RPMI7951 (cell line): ENCODE results near the gene PLIN1. TPM values are rescaled to one million over a fixed set of nuclear protein-coding genes. Genes with fewer than 3 reads are reported as not detected.

Experiments used
- DNase-seq: peaks from one replicate; pipeline ENCODE4 v3.0.0-alpha.2; 2012; ENCODE audit warnings: low read depth
- total RNA-seq: library from RNA; depleted of rRNA; stranded (reverse); fragments of >200 nt; shearing (Covaris generic); gene quantifications from 2 replicates; pipeline ENCODE4 v1.2.3, GENCODE V29; 2014

Gene PLIN1
- total RNA-seq, 1 experiment from 2014 or later: not detected

DNA sequence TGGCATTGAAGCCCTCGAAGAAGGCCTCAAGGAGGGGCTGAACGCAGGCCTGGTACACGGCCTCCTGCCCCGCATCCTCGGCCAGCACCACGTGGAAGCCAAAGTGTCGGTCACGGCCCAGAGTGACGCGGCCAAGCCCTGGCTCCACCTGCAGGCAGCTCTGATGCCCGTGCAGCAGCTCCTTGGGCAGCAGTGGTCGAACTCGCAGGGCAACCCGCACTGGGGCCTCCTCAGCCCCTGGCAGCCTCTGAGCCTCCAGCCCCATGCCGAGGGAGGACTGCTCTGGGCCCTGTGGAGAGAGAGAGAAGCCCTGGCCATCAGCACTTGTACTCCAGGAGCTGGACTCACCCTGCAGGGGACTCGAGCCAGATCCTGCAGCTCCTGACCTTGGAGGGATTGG is 26.5 kb downstream of the PLIN1 start:
- DNase-seq: no peak

DNA sequence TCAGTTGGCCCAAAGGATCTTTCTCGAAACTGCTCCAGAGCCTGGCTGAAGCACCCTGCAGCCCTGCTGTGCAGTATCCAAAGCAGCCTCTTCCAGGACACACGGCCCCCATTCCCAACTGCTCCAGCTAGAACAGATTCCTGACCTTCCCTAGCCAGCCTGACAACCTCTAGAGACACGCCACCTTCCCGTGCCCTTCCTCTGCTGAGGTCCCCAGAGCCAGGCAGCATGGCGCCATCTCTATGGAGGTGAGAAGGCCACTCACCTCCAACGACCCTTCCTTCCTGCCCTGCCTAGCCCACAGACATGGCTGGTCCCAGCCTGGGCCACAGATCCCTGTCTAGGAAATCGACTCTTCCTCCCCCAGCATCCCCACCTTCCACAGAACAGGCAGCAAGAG is 27.0 kb downstream of the PLIN1 start:
- DNase-seq: no peak

DNA sequence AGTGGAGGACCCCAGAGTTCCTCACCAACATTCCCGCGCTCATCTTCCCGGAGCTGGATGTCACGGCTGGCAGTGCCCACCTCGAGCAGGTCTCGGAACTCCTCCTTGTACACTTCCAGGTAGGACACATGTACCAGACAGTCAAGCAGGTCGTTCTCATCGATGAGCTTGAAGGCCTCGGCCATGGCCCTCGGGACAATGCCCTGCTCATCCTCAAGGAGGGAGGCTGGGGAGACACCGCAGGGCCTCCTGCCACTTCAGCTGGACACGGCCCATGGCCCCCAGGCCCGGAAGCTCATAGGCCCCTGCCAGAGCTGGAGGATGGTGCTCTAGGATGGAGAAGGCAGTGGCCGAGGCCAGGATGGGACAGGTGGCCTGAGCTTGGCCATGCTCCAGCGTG is 29.5 kb downstream of the PLIN1 start:
- DNase-seq: no peak

DNA sequence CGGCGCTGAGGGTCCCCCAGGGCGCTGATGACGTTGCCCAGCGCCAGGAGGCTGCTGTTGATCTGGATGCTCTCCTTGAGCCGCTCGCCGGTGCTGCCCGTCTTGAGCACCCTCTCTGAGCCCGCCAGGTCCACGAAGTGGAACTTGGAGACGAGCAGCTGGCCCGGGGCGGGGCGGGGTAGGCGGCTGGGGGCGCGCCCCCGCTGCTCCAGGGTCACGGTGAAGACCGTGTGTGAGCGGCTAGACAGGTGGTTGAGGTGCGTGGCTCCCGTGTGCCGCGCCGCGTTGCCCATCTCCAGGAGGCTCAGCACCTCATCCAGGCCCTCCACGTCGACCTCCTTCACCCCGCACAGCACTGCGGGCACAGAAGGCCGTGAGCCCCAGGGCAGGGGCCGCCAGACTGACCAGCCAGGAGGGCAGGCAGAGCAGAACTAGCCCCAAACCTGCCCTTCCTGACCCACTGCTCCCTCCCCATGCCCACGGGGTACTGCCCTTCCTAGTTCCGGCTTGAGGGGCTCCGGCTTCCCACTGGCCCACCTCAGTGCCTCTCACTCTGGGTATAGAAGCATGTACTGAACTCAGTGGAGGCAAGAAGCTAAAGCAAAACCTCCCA is 30.0 kb downstream of the PLIN1 start:
- no peak for DNase-seq

DNA sequence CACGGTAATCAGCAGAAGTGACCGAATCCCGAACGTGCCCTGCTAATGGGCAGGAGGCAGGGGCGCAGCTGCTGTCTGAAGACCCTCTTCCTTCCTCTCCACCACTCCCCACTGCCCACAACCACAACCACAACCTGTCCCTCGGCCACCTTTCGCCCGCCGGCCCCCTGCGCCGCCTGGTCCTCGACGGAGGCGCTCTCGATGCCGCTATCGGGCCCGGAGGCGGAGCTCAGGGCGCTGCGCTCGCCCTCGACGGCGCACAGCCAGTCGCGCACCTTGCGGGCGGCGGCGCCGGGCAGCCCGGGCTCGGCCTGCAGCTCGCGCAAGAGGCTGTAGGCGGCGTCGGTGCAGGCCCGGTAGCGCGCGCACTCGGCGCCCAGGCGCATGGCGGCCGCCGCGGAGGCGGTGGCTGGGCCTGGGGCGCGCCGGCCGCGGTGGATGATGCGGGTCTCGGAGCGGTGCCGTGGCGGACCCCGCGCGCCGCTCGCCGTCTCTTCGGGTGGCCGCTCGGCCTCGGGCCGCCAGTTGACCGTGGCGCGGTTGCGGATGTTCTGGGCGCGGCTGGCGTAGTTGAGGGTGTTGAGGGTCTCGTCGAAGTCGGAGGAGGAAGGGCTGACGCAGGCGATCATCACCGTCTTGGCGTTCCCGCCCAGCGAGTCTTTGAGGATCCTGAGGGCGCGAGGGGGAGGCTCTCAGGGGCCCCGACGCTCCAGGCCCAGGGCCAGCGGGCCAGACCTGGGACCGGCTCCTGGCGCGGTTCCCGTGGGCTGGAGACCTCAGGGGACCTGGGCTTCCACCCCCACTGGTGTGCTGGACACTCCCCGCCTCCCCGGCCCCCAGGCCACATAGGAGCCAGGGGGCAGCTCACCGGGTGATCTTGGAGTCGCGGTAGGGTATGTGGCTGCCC is 30.8 kb downstream of the PLIN1 start:
- DNase-seq: no peak

DNA sequence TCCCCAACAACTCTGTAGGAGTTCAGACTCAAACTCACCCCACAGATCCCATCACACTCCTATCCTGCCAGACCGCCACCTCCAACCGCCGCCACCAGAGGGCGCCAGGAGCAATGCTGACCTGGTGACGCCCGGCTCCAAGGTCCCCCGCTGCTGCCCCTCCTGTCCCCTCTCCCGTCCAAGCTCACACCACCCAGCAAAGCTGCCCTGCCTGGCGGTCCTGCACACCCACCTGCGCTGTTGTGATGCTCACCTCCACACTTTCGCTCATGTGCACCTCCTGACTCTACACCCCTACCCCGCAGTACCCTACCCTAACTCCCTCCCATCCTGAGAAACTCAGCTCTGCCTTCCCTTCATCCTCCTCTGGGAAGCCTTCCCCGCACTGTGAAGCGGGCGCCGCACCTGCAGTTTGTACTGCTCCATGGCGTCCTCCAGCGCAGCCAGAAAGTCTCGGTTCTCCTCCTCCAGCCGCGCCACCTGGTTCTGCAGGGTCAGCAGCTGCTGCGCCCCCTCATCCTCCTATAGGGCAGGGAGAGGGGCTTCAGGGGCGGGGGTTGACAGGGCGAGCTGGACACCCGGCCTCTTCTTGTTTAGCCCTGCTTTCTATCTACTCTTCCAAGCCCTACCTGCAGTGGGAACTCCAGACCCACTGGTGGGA is 31.8 kb downstream of the PLIN1 start:
- peak; percentile 58 for DNase-seq

DNA sequence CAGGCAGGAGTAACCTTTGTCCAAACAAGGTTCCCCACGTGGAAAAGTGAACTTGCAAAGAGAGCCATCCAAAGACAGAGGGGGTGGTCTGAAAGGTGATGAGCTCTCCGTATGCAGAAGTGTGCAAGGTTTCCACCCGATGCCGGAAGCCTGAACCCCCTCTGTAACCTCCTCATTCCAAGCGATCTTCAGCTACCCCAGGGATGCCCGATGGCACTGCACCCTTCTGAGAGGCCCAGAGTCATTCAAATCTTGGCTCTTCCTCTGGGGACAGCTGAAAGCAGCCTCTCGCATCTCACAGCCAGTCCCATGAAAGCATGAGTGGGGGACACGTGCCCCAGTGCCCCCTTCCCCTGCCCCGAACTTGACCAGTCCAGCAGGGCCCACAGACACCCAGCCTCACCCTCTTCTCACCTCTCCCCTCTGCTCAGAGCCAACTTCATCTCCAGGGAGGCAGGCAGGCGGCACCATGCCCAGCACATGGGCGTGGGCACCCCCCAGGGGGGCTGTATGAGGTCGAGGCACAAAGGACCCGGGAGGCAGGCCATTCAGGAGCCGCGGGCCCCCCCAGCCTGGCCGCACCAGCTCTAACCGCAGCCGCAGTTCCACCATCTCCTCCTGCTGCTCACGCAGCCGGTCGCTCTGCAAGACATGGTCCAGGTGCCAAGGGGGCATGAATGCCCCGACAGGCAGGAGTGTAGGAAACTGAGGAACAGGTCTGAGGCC is 32.6 kb downstream of the PLIN1 start:
- no peak for DNase-seq

DNA sequence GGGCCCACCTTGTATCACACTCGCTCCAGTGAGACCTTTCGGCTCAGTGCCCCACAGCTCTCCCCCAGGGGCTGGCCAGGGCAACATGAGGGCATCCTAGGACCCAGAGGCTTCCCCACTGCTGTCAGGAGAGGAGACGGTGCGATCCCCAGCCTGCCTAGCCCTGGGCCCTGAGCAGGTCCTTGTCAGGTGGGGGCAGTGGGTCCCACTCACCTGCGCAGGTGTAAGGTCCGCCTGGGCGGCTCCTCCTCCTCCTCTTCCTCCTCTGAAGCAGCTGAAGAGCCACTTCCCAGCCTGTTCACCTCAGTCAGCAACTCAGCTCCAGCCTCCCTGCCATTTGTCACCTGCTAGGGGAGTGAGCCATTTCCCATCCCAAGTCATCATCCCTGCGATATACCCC is 33.5 kb downstream of the PLIN1 start:
- DNase-seq: no peak

DNA sequence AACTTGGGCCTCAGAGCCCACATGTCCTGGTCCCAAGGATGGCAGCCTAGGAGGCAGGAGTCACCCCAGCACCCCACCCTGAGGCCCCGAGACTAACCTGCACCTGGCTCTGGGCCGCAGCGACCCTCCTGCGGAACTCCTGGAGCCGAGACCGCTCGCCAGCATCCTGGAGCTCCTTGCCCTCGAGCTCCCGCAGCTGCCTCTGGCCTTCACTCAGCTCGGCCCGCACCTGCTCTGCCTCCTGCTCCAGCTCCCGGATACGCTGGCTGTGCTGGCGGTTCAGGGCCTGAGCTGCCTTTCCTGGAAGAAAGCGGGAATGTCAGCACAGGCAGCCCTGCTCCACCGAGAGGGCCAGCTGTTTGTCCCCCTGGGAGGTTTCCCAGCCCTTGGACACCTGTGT is 37.1 kb downstream of the PLIN1 start:
- DNase-seq: no peak

DNA sequence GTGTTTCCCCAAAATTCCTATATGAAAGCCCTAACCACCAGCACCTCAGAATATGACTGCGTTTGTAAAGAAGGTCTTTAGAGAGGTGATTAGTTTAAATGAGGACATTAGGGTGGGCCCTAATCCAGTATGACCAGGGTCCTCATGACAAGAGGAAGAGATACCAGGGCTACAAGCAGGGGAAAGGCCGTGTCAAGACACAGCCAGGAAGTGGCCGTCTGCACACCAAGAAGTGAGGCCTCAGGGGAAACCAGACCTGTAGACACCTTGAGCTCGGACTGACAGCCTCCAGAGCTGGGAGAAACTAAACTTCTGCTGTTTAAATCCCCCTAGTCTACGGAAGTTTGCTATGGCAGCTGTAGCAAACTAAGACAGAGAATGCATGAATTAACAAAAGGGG is 38.1 kb downstream of the PLIN1 start:
- no peak for DNase-seq

DNA sequence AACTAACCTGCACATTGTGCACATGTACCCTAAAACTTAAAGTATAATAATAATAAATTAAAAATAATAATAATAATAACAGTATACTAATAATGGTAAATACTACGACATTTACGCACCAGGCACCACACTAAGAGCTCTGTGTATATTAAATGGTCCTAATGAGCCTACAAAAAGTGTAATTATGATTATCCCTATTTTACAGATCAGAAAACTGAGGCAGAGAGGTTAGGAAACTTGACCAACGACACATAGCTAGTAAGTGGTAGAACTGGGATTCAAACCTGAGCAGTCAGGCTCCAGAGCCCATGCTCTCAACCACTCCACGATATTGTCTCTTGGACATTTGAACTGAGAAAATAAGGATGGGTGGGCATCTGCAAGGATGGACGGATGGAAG is 38.9 kb downstream of the PLIN1 start:
- DNase-seq: no peak

DNA sequence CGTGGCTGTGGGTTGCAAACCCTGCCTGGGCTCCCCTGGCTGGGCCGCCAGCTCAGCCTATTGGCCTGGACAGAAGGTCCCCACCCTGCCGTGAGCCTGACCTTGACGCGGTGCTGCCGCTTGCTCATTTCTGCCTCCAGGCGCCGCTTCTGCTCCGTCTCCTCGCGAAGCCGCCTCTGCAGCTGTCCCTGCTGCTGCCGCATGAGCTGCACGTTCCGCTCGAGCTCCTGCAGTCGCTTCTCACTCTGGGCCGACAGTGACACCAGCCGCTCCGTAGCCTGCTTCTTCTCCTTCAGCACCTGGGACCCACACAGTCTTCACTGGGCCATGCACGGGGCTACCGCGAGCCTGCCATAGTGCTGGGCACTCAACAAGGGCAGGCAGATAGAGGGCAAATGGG is 45.6 kb downstream of the PLIN1 start:
- no peak for DNase-seq

DNA sequence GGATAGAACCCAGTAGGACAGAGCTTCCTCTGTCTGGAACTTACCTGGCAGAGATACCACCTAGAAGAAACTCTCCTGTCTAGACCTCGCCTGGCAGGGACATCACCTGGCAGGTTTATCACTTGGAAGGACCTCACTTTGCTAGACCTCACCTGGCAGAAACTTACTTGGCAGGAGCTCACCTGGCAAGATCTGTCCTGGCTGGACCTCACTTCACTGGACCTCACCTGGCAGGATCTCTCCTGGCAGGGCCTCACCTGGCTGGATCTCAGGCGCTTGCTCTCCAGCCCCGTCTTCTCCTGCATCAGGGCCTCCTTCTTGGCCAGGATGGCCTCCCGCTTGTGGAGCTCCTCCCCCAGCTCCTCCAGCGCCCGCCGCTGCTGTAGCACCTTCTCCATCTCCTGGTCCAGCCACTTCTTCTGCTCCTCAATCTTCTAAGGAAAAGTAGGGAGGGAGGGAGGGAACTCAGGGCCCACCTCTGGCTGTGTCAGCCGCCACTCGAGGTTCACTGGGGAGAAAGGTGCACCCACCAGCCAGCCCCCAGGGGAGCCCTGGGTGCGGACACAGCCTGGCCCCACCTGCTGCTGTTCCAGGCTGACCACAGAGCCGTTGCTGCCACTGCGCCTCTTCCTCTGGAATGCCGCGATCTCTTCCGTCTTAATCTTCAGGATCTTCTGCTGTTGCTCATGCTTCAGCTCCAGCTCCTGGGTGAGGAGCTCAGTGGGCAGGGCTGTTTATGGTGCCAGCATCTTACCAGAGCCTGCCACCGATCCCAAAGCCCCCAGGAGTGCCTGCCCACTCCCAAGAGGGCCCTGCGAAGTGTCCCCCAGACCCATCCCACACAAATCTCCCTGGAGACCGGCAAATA is 46.4 kb downstream of the PLIN1 start:
- no peak for DNase-seq

DNA sequence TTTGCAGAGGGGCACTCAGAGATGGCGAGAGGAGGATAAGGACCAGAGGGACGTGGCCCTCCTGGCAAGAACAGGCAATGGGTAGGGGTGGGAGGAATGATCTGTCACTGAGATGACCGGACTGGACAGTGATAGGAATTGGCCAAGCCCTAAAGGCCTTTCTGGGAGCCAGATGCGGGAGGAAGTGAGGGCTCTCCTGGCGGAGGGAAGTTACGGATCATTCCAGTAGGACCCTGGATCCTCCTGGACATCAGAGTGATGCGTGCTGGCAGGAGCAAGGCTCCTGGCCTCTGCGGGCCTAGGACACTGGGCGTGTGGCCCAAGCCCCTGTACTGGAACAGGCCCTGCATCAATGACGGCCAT is 47.3 kb downstream of the PLIN1 start:
- no peak for DNase-seq

DNA sequence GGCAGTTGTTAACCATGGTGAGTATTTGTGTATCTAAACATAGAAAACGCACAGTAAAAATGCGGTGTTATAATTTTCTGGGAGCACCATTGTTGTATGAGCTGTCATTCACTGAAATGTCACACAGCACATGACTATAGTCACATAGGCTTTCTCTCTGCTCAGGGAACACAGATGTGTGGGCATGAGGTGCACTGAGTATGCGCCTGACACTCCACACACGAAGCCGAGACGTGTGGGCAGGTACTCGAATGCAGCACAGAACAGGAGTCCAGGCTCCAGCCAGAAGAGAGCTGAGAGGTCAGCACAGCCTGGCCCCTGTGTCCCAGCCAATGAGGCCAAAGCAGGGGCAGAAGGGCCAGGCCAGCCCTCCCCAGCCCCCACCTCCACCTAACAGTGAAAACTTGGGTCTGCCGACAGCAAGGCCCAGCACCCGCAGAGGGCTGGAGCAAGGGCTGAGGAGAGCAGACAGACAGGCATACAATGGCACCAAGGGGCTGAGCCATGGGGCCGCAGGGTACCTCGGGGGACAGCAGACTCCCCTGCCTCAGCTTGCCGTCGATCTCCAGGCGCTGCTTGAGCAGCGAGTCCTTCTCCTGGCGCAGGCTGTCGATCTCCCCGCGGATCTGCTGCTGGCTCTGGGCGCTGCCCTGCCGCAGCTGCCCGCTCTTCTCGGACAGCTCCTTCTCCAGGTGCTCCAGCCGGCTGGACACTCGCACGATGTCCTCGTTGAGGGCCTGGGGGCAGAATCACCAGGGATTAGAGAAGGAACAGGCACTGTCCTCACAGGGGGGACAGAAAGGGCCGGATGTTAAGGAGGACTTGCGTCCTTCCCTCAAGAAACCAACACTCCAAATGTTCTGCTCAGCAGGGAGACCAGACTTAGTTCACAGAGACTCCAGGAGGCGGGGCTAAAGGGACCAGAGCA is 47.9 kb downstream of the PLIN1 start:
- no peak for DNase-seq

DNA sequence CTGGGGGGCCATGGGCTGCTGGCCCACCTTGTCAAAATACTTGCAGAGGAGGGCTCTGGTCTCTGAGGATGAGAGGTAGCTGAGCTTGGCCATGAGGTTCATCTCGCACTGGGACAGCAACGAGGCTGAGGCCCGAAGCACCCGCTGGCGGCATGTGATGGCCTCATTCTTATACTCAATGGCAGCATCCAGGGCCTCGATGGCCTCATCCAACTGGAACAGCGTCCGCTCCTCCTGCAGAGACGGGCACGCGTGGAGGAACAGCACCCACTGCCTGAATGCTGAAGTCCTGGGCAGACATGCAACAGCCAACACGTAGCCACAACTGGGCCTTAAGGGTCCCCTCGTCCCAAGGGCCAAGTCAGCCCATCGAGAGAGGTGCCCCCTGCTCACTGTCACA is 48.9 kb downstream of the PLIN1 start:
- DNase-seq: no peak

DNA sequence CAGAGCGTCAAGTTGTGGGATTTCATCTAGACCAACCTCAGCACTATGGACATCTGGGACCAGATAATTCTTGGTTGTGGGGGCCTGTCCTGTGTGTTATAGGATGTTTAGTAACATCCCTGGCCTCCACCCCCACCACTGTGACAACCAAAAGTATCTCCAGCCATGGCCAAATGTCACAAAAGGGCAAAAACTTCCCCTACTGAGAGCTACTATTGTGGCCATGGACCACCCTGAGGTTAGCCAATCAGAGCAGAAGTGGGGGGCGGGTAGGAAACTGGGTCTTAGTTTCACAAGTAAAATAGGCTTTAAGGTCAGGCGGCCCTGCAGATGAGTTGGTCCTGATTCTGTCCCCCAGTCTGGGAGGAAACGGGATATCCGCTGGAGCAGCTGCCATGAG is 49.3 kb downstream of the PLIN1 start:
- DNase-seq: no peak

DNA sequence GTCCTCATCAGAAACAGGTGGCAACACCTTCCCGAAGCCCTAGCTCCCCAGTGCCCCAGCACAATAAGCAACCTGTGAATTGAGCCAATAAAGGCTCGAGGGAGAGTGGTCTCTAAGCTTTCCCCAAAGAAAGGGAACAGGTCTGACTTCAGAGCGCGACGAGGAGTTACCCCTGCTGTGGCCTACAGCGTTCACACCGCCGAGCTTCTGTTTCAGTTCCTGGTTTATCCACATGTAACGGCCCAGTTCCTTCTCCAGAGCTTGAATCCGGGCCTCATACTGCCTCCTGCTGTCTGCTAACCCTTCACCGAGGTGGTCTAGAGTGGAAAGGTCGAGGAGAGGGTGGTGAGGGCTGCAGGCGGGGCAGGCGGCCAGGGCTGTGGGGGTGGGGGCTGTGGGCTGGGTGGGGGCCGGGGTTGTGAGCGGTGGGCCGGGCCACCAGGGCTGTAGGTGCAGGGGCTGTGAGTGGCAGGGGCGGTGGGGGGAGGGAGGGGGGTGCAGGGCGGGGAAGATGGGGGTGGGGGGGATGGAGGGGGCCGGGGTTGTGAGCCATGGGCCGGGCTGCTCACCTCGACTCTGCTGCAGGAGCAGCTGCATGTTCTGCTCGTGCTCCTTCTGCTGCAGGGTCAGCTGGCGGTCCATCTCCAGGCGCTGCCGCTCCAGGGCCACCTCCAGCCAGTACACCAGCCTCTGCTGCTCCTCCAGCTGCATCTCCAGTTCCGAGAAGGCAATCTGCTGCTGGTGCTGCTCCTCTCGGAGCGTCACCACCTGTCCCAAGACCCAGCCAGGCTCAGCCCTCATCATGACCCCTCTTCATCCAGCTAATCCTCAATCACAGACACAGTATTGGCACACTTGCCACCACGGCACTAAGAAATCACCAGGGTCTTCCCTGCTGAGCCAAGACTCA is 50.1 kb downstream of the PLIN1 start:
- DNase-seq: no peak

DNA sequence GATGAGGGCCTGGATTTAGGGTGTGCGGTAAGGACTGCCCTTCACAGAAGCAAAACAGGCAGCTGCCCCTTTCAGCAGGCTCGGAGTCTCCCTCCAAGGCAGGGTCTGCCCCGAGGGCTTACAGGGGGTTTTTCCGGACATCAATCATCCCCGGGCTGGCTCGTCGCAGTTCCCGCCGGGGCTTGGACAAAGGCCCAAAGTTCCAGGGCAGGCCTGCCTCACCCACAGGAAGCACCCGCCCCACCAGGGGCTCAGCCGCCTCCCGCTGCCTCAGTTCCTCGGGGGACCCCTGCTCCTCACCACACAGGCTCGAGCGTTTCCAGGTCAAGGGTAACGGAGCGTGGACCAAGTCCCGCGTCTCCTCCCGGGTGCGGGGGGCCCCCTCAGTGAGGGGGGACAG is 50.9 kb downstream of the PLIN1 start:
- no peak for DNase-seq
